GM12865 (cell line): ENCODE measurements around the gene LIN28B.
"Not testable (repeated sequence)": the region's sequence is repeated elsewhere in the genome, so short reads cannot be mapped to it uniquely, and the experiment has no call there.

Experiments
- DNase-seq: peaks from one replicate; pipeline ENCODE4 v3.0.0; 2010; ENCODE audit warnings: low read depth
- H3K4me3 ChIP-seq: 2 replicates; pipeline ENCODE4 v1.5.1; 2011; ENCODE audit warnings: mild to moderate bottlenecking, low read depth, low read length, control low read depth
- TF ChIP-seq, protein P1 (sequence below): IDR thresholded peaks from 2 replicates; pipeline ENCODE4 v1.5.1; 2011; ENCODE audit warnings: low read length, control low read depth, low read depth, inconsistent platforms; ENCODE audit not compliant: insufficient read depth; ENCODE audit errors: missing control alignments

LIN28B gene

DNA sequence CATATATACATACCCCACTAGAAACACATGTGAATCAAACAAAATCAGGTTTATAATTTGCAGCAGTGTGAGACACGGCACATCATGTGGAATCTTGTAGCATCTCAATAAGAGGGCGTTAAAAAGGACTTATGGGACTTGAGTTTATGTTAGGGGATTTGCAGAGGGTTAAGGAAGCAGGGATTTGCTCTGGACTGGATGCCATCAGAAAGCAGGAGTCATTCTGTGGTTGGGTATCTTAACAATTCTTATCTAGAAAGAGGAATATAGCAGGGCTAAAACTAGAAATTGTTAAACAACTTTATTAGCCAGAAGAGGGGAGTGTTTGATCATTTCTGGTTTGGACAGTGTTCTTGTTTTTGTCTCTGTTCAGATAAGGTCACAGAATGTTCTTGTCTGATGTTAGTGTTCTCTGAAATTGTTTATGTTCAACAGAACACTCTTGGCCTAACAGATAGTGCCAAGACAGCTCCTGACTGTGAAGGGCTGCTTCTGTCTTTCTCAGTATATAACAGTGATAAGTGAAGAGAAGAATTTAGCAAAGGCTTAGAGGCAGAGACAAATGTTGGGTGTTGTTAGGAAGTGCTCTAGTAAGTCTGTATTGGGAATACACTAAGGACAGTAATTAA is 39.2 kb downstream of the LIN28B start:
- DNase-seq, result peak; percentile 13
- TF ChIP-seq, protein P1, sequence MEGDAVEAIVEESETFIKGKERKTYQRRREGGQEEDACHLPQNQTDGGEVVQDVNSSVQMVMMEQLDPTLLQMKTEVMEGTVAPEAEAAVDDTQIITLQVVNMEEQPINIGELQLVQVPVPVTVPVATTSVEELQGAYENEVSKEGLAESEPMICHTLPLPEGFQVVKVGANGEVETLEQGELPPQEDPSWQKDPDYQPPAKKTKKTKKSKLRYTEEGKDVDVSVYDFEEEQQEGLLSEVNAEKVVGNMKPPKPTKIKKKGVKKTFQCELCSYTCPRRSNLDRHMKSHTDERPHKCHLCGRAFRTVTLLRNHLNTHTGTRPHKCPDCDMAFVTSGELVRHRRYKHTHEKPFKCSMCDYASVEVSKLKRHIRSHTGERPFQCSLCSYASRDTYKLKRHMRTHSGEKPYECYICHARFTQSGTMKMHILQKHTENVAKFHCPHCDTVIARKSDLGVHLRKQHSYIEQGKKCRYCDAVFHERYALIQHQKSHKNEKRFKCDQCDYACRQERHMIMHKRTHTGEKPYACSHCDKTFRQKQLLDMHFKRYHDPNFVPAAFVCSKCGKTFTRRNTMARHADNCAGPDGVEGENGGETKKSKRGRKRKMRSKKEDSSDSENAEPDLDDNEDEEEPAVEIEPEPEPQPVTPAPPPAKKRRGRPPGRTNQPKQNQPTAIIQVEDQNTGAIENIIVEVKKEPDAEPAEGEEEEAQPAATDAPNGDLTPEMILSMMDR, result no peak
- no peak overlapping the region for H3K4me3 ChIP-seq

GRCh38 chr6:105001063-105001462 is 44.2 kb downstream of the LIN28B start:
- no peak for DNase-seq
- H3K4me3 ChIP-seq, result no peak overlapping the region
- TF ChIP-seq, protein P1, result no peak

- no peak overlapping the region for H3K4me3 ChIP-seq
- no peak for DNase-seq
- TF ChIP-seq, protein P1, result no peak
Observed at GRCh38 chr6:105001906-105002305, 45.0 kb downstream of the LIN28B start.

- TF ChIP-seq, protein P1, result no peak
Observed at GRCh38 chr6:105005451-105005850, 48.5 kb downstream of the LIN28B start.

GRCh38 chr6:105013459-105013858 is 56.6 kb downstream of the LIN28B start:
- not testable (repeated sequence) for DNase-seq, H3K4me3 ChIP-seq

More at GRCh38 chr6:105005451-105005850, 48.5 kb downstream of the LIN28B start:
- H3K4me3 ChIP-seq, result no peak overlapping the region
- DNase-seq, result no peak

- no peak for DNase-seq
- TF ChIP-seq, protein P1, result no peak
- no peak overlapping the region for H3K4me3 ChIP-seq
Observed at GRCh38 chr6:105014448-105014847, 57.5 kb downstream of the LIN28B start.

GRCh38 chr6:105014954-105015353 is 58.0 kb downstream of the LIN28B start:
- TF ChIP-seq, protein P1, result no peak
- no peak overlapping the region for H3K4me3 ChIP-seq
- DNase-seq, result no peak

DNA sequence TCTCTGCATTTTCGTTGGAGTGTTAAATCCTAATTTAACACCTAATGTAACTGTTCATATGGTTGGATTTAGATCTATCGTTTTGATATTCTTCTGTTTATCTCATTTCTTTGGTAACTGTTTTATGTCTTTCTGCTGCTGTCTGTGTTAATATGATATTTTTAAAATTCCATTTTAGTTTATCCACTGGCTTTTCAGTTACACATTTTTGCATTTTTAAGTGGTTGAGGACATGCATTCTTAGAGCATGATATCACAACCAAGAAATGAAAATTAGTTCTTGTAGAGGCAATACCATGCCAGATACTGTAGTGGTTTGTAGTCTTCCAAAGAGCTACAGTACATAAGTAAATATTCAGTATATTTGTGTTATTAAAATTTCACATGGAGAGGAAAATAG is 58.6 kb downstream of the LIN28B start:
- no peak overlapping the region for H3K4me3 ChIP-seq
- no peak for DNase-seq
- TF ChIP-seq, protein P1, result no peak
